K562 (cell line): ENCODE results near the gene HEXD. TPM values are rescaled to one million over a fixed set of nuclear protein-coding genes. Genes with fewer than 3 reads are reported as not detected.

Experiments used
- AFF4 ChIP-seq: sonication (generic); formaldehyde crosslinking; IDR thresholded peaks from 2 replicates; pipeline ENCODE4 v1.8.0; 2023; ENCODE audit warnings: mild to moderate bottlenecking, missing genetic modification reagents
- ARID4B ChIP-seq: sonication (generic); formaldehyde crosslinking; IDR thresholded peaks from 2 replicates; pipeline ENCODE4 v1.8.0; 2022; ENCODE audit warnings: mild to moderate bottlenecking, missing genetic modification reagents
- CUX1 ChIP-seq: fragments of 200-800 bp; sonication (Bioruptor generic); IDR thresholded peaks from 2 replicates; pipeline ENCODE4 v1.6.1; 2016; ENCODE audit warnings: missing genetic modification characterization, missing compliant biosample characterization
- GABPB2 ChIP-seq: fragments of 250-450 bp; sonication (Bioruptor Pico); conservative IDR thresholded peaks from 2 replicates; pipeline ENCODE4 v1.5.1; 2021; ENCODE audit warnings: mild to moderate bottlenecking
- GATAD2B ChIP-seq: fragments of 450-650 bp; IDR thresholded peaks from 2 replicates; pipeline ENCODE4 v1.6.1; 2017; ENCODE audit warnings: mild to moderate bottlenecking, borderline replicate concordance
- RBM25 ChIP-seq: fragments of 200-400 bp; formaldehyde crosslinking; IDR thresholded peaks from 2 replicates; pipeline ENCODE4 v1.6.1; 2018; ENCODE audit warnings: low read length, low read depth, moderate library complexity; ENCODE audit not compliant: severe bottlenecking
- STAT5A ChIP-seq: IDR thresholded peaks from 2 replicates; pipeline ENCODE4 v1.6.1; 2012; ENCODE audit warnings: low read length, inconsistent platforms, borderline replicate concordance
- ZNF280A ChIP-seq: fragments of 450-650 bp; IDR thresholded peaks from 2 replicates; pipeline ENCODE4 v1.6.1; 2018; ENCODE audit warnings: mild to moderate bottlenecking, low read depth; ENCODE audit not compliant: partially characterized antibody
- ZNF431 ChIP-seq: sonication (generic); formaldehyde crosslinking; IDR thresholded peaks from 2 replicates; pipeline ENCODE4 v1.8.0; 2022; ENCODE audit warnings: mild to moderate bottlenecking, missing genetic modification reagents
- polyA plus RNA-seq, 8 experiments: library from polyadenylated mRNA; depleted of rRNA in 4 of 8; stranded (reverse) in 5 of 8; unstranded in 3 of 8; fragments of >200 nt; fragmentation: Nextera tagmentation in 2 of 8; fragmentation: Illumina TruSeq in 1 of 8; extraction: Ambion mirVana in 2 of 8; extraction: Trizol in 1 of 8; gene quantifications; 2 replicates each; pipeline versions ENCODE4 v1.2.1 to v1.2.3, GENCODE V29; 2011 to 2014; ENCODE audit warnings: inconsistent platforms in 1 of 8, missing spikeins in 1 of 8
- total RNA-seq, 7 experiments: library from RNA; depleted of rRNA in 6 of 7; stranded (reverse); fragments of >200 nt in 6 of 7; fragmentation: Illumina TruSeq in 2 of 7; extraction: Trizol in 2 of 7; gene quantifications; 2 replicates each; pipeline versions ENCODE4 v1.2.1 to v1.2.3, GENCODE V29; 2011 to 2021; ENCODE audit warnings: low replicate concordance in 1 of 7

Gene HEXD
- total and polyA plus RNA-seq, 9 of the 15 experiments (the other 6 are each of a cell fraction or from before 2014, with no cell fraction given), result 1.0 to 25.3 (median 10.0) TPM

- peak; percentile 97 for TF ChIP-seq ARID4B
- TF ChIP-seq GATAD2B, result peak; percentile 96
- peak; percentile 81 for TF ChIP-seq RBM25
- TF ChIP-seq AFF4 (CRISPR knock-in tag), result no peak
- no peak for TF ChIP-seq ZNF280A
- TF ChIP-seq STAT5A, result no peak
- no peak for TF ChIP-seq CUX1 (CRISPR knock-in tag)
- 0 out of 2 replicates have a peak, but pooled peaks have one; percentile 37 for TF ChIP-seq ZNF431 (CRISPR knock-in tag)
- TF ChIP-seq GABPB2 (CRISPR knock-in tag), result no peak
Observed at GRCh38 chr17:82418001-82418986, at the start of gene HEXD, which contains the start of gene OGFOD3 (continued).
